Loucy (cell line): ENCODE measurements around the gene IPO4.

ENCODE experiments used
- CTCF ChIP-seq: fragments of 200-600 bp; sonication (generic); conservative IDR thresholded peaks from 2 replicates; pipeline ENCODE4 v1.5.1; 2014; ENCODE audit warnings: mild to moderate bottlenecking, antibody characterized with exemption, low read length
- EZH2phosphoT487 ChIP-seq: fragments of 200-600 bp; IDR thresholded peaks from 2 replicates; pipeline ENCODE4 v1.6.1; 2018; ENCODE audit warnings: antibody characterized with exemption, mild to moderate bottlenecking, moderate library complexity, borderline replicate concordance

- TF ChIP-seq CTCF (no peak), EZH2phosphoT487 (no peak)
Measured at GRCh38 chr14:24131549-24131966, 57.1 kb downstream of the IPO4 start.
